ENCODE results near the gene SLF2.

The SLF2 gene

GRCh38 chr10:100907175-100907574 is 5.6 kb upstream of the SLF2 start:
- DNase-seq = no peak

GRCh38 chr10:100907773-100908363 is 4.9 kb upstream of the SLF2 start:
- no peak for DNase-seq

- DNase-seq = no peak
Observed at GRCh38 chr10:100908378-100908777, 4.4 kb upstream of the SLF2 start.

- peak; percentile 48 for DNase-seq
Observed at GRCh38 chr10:100909501-100910263, 3.1 kb upstream of the SLF2 start.

- no peak for DNase-seq
Observed at GRCh38 chr10:100911472-100911871, 1.3 kb upstream of the SLF2 start.

- no peak for DNase-seq
Observed at GRCh38 chr10:100912013-100912604, 654 bp upstream of the SLF2 start.

- no peak for DNase-seq
Observed at GRCh38 chr10:100913470-100913865, 705 bp downstream of the SLF2 start.

GRCh38 chr10:100917071-100917470 is 4.3 kb downstream of the SLF2 start:
- no peak for DNase-seq

- no peak for DNase-seq
Observed at GRCh38 chr10:100923580-100923979, 10.8 kb downstream of the SLF2 start.

- no peak for DNase-seq
Observed at GRCh38 chr10:100927266-100927665, 14.5 kb downstream of the SLF2 start.

GRCh38 chr10:100928039-100928438 is 15.3 kb downstream of the SLF2 start:
- DNase-seq = no peak

GRCh38 chr10:100930368-100930767 is 17.6 kb downstream of the SLF2 start:
- DNase-seq = no peak

GRCh38 chr10:100934084-100934659 is 21.4 kb downstream of the SLF2 start:
- DNase-seq = peak; percentile 5

GRCh38 chr10:100939763-100940344 is 27.1 kb downstream of the SLF2 start:
- no peak for DNase-seq

GRCh38 chr10:100942229-100942628 is 29.5 kb downstream of the SLF2 start:
- DNase-seq = no peak

GRCh38 chr10:100943508-100943907 is 30.7 kb downstream of the SLF2 start:
- DNase-seq = no peak

- DNase-seq = no peak
Observed at GRCh38 chr10:100945754-100946153, 33.0 kb downstream of the SLF2 start.

- DNase-seq = no peak
Observed at GRCh38 chr10:100948916-100949315, 36.2 kb downstream of the SLF2 start.

- no peak for DNase-seq
Observed at GRCh38 chr10:100960251-100960650, 47.5 kb downstream of the SLF2 start.

GRCh38 chr10:100962351-100963080 is 49.8 kb downstream of the SLF2 start:
- DNase-seq = no peak

- no peak for DNase-seq
Observed at GRCh38 chr10:100963826-100964225, 51.1 kb downstream of the SLF2 start.

- no peak for DNase-seq
Observed at GRCh38 chr10:100965820-100966219, 53.1 kb downstream of the SLF2 start.

- no peak for DNase-seq
Observed at GRCh38 chr10:100966887-100967286, 54.1 kb downstream of the SLF2 start.

Data from eye (tissue), 1 donor.